ENCODE results near the gene ZFAND2A. TPM values are rescaled to one million over a fixed set of nuclear protein-coding genes. Genes with fewer than 3 reads are reported as not detected.

Gene ZFAND2A
- total RNA-seq, 1 donor from 2014 or later = 5.6 TPM

GRCh38 chr7:1140476-1141104 is 19.4 kb downstream of the ZFAND2A start:
- Histone ChIP-seq H3K27ac (no peak overlapping the region), H3K4me1 (peaks cover 5 to 14% of the 10 kb centered on the region in 2 donors), H3K9me3 (no peaks in the 10 kb centered on the region), H3K27me3 (no peaks in the 10 kb centered on the region), H3K4me3 (no peak overlapping the region), H3K36me3 (no peaks in the 10 kb centered on the region)
- no peak for DNase-seq (ENCODE audit: low spot score in 2 of 2)
- TF ChIP-seq, protein P1, sequence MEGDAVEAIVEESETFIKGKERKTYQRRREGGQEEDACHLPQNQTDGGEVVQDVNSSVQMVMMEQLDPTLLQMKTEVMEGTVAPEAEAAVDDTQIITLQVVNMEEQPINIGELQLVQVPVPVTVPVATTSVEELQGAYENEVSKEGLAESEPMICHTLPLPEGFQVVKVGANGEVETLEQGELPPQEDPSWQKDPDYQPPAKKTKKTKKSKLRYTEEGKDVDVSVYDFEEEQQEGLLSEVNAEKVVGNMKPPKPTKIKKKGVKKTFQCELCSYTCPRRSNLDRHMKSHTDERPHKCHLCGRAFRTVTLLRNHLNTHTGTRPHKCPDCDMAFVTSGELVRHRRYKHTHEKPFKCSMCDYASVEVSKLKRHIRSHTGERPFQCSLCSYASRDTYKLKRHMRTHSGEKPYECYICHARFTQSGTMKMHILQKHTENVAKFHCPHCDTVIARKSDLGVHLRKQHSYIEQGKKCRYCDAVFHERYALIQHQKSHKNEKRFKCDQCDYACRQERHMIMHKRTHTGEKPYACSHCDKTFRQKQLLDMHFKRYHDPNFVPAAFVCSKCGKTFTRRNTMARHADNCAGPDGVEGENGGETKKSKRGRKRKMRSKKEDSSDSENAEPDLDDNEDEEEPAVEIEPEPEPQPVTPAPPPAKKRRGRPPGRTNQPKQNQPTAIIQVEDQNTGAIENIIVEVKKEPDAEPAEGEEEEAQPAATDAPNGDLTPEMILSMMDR (IDR thresholded peaks at IDR 0.05) = no peak
- intact Hi-C loops (cut with DNase I) = no loop called here

GRCh38 chr7:1137517-1138167 is 22.4 kb downstream of the ZFAND2A start:
- intact Hi-C loops (cut with DNase I) = loop anchor here (1.0 kb wide), 4 partner anchors 13 to 93 kb away; partner anchors contain the start of genes GPR146 and ZFAND2A
- Histone ChIP-seq H3K27me3 (no peaks in the 10 kb centered on the region), H3K36me3 (no peaks in the 10 kb centered on the region), H3K4me1 (peaks cover 5 to 11% of the 10 kb centered on the region in 2 donors), H3K4me3 (peak overlapping the region; percentile 80 to 85), H3K27ac (peak overlapping the region; percentile 66 to 74), H3K9me3 (no peaks in the 10 kb centered on the region)
- no peak for DNase-seq (ENCODE audit: low spot score in 2 of 2)
- TF ChIP-seq, protein P1 (IDR thresholded peaks at IDR 0.05) = no peak

- Histone ChIP-seq H3K36me3 (no peaks in the 10 kb centered on the region), H3K4me1 (peaks cover 5 to 11% of the 10 kb centered on the region in 2 donors), H3K27ac (no peak overlapping the region), H3K27me3 (no peaks in the 10 kb centered on the region), H3K9me3 (peaks cover 0 to under 1% of the 10 kb centered on the region in 2 donors), H3K4me3 (peak overlapping the region; percentile 80 to 85)
- intact Hi-C loops (cut with DNase I) = no loop called here
- TF ChIP-seq, protein P1 (IDR thresholded peaks at IDR 0.05) = no peak
- DNase-seq (ENCODE audit: low spot score in 2 of 2) = no peak
Observed at GRCh38 chr7:1136841-1137516, 23.0 kb downstream of the ZFAND2A start.

DNA sequence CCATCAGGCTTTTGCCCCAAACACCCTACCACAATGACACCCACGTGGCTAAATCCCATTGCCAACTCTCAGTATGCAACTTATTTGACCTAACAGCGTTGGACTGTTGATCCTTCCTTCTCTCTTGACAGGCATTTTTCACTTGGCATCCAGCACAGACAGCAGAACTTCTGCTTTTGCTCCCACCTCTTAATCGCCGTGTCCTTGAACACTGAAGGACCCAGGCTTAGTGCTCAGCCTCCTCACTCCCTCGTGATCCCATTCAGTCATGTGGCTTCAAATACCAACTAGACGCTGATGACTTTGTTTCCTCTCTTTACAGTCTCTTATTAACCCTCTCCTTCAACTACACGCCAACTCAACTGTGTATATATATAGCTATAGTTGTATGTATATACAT is 25.0 kb downstream of the ZFAND2A start:
- H3K27me3 ChIP-seq = no peaks in the 10 kb centered on the region
- TF ChIP-seq, protein P1 (IDR thresholded peaks at IDR 0.05) = no peak
- H3K4me1 ChIP-seq = peaks cover 5 to 11% of the 10 kb centered on the region in 2 donors
- intact Hi-C loops (cut with DNase I) = no loop called here
- H3K27ac ChIP-seq = no peak overlapping the region
- H3K4me3 ChIP-seq = no peak overlapping the region
- DNase-seq (ENCODE audit: low spot score in 2 of 2) = no peak
- H3K36me3 ChIP-seq = peaks cover 0 to 2% of the 10 kb centered on the region in 2 donors
- H3K9me3 ChIP-seq = peaks cover 0 to 4% of the 10 kb centered on the region in 2 donors

- no peak for DNase-seq (ENCODE audit: low spot score in 2 of 2)
- Histone ChIP-seq H3K27ac (no peak overlapping the region), H3K36me3 (peaks cover 2 to 4% of the 10 kb centered on the region in 2 donors), H3K9me3 (peaks cover 0 to 4% of the 10 kb centered on the region in 2 donors), H3K4me3 (no peak overlapping the region), H3K27me3 (no peaks in the 10 kb centered on the region), H3K4me1 (peaks cover 0 to 2% of the 10 kb centered on the region in 2 donors)
- intact Hi-C loops (cut with DNase I) = no loop called here
- TF ChIP-seq, protein P1 (IDR thresholded peaks at IDR 0.05) = no peak
Observed at GRCh38 chr7:1131471-1132265, 28.3 kb downstream of the ZFAND2A start.

Data from ascending aorta (tissue), 2 donors.